CD4-positive, alpha-beta T cell (primary cell): ENCODE results near the gene SRSF6. TPM values are rescaled to one million over a fixed set of nuclear protein-coding genes. Genes with fewer than 3 reads are reported as not detected.
"Not testable (repeated sequence)": the region's sequence is repeated elsewhere in the genome, so short reads cannot be mapped to it uniquely, and the experiment has no call there.

ENCODE experiments used
- ATAC-seq: fragments of 200-7000 bp; cut with Tn5 transposase; one replicate; pipeline ENCODE4 v1.10.0; 2022; ENCODE audit warnings: mild to moderate bottlenecking; ENCODE audit not compliant: poor library complexity
- CTCF ChIA-PET: fragments of 350-600 bp; sonication (Branson Sonifier 250); formaldehyde crosslinking; loops from one replicate; lab custom pipeline; 2021; ENCODE audit warnings: antibody characterized with exemption, inconsistent platforms; lab: Charles Lee
- POLR2A ChIA-PET: fragments of 350-600 bp; sonication (Branson Sonifier 250); formaldehyde crosslinking; loops from one replicate; lab custom pipeline; 2021; ENCODE audit warnings: antibody characterized with exemption, inconsistent platforms; lab: Charles Lee
- DNase-seq, 14 experiments: peaks; one replicate each; pipeline ENCODE4 v3.0.0-alpha.2; 2013 to 2020; ENCODE audit warnings: mixed read lengths in 2 of 14
- H3K27ac ChIP-seq, 2 donors: one replicate each; pipeline versions ENCODE4 v1.5.1 to v1.7.0; 2013; ENCODE audit warnings: low read length in 2 of 2, low read depth in 1 of 2, mild to moderate bottlenecking in 1 of 2
- H3K27me3 ChIP-seq, 2 experiments: 1 replicate in 1 of 2; 2 replicates in 1 of 2; pipeline versions ENCODE4 v1.6.1 to v1.7.0; 2013; ENCODE audit warnings: low read length in 2 of 2, control low read depth in 1 of 2, mild to moderate bottlenecking in 1 of 2, moderate library complexity in 1 of 2; ENCODE audit not compliant: insufficient read depth in 2 of 2, control insufficient read depth in 1 of 2
- H3K36me3 ChIP-seq: one replicate; pipeline ENCODE4 v1.6.1; 2013; ENCODE audit warnings: low read length, control low read depth; ENCODE audit not compliant: insufficient read depth
- H3K4me1 ChIP-seq: one replicate; pipeline ENCODE4 v1.6.1; 2013; ENCODE audit warnings: low read length, control low read depth; ENCODE audit not compliant: insufficient read depth
- H3K4me3 ChIP-seq: one replicate; pipeline ENCODE4 v1.5.1; 2013; ENCODE audit warnings: mild to moderate bottlenecking, low read length, moderate library complexity
- H3K9me3 ChIP-seq, 2 experiments: 1 replicate in 1 of 2; 2 replicates in 1 of 2; pipeline versions ENCODE4 v1.6.1 to v1.7.0; 2013; ENCODE audit warnings: low read length in 2 of 2, mild to moderate bottlenecking in 2 of 2, control low read depth in 1 of 2, moderate library complexity in 1 of 2; ENCODE audit not compliant: control insufficient read depth in 1 of 2, insufficient read depth in 1 of 2
- H3K27ac Mint-ChIP-seq: one replicate; pipeline ENCODE4 v1.8.0; 2020; ENCODE audit warnings: mixed read lengths
- H3K27me3 Mint-ChIP-seq: one replicate; pipeline ENCODE4 v1.8.0; 2021; ENCODE audit warnings: mixed read lengths
- H3K36me3 Mint-ChIP-seq: one replicate; pipeline ENCODE4 v1.8.0; 2021; ENCODE audit warnings: low read depth, mixed read lengths
- H3K4me1 Mint-ChIP-seq: one replicate; pipeline ENCODE4 v1.8.0; 2021; ENCODE audit warnings: low read depth, mixed read lengths
- H3K4me3 Mint-ChIP-seq: one replicate; pipeline ENCODE4 v1.8.0; 2020; ENCODE audit warnings: mild to moderate bottlenecking, mixed read lengths
- H3K9me3 Mint-ChIP-seq: one replicate; pipeline ENCODE4 v1.8.0; 2020; ENCODE audit warnings: mixed read lengths
- intact Hi-C, 2 experiments: fragments of 100-400 bp; cut with DNase I in 1 of 2; cut with micrococcal nuclease in 1 of 2; formaldehyde crosslinking; loops; one replicate each; pipeline versions ENCODE4 v1.15.1 to v1.9.0; 2023 to 2025; cut with DNase I, micrococcal nuclease
- total RNA-seq, 174 experiments: library from RNA in 2 of 174; stranded (reverse) in 2 of 174; gene quantifications; one replicate each; pipeline ENCODE4 v1.2.3 and lab custom pipeline; 2021 to 2026
- TF ChIP-seq, protein P1 (sequence below): fragments of 200-600 bp; IDR thresholded peaks from one replicate; pipeline ENCODE4 v1.8.0; 2022; ENCODE audit warnings: antibody characterized with exemption, mild to moderate bottlenecking

SRSF6 gene
- total RNA-seq, 2 experiments from 2014 or later = 312 to 313 TPM

DNA sequence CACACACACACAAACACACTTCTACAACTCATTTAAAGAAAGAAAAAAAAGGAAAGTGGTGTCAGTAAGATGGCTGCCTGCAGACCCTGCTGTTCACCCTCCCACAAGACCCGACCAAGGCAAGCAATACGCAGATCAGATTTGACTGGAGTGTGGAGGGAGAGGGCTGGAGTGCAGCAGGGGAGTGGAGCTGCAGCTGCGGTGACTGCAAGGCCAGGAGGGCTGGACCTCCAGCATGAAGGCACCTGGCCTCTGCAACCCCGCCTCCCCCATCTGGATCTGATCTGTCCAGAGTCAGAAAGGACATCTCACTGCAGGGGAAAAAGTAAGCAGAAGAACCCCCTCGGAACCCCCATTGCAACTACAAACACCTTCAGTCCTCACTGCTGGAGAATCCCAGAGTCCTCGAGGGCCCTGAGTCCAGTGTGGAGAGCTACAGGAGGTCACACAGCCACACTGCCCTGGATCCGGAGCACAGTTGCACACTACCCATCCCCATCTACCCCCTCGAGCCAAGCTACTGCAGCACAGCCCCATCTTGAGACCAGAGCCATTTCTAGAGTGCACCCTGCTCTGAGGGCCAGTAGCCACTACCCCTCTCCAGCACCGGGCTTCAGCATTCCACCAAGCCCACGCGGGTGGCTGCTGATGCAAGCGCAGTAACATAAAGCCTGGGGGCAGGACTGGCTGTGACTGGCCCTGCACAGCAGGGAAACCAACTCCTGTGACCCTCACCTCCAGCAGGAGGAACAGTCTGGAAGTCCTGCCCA, 41.9 kb upstream of the SRSF6 start:
- intact Hi-C loops = no loop called here
- H3K27ac Mint-ChIP-seq = no peak overlapping the region
- H3K27me3 ChIP-seq = no peaks in the 10 kb centered on the region
- no peaks in the 10 kb centered on the region for H3K4me1 Mint-ChIP-seq
- H3K27me3 Mint-ChIP-seq = peaks cover 26% of the 10 kb centered on the region
- ATAC-seq (no peak), DNase-seq (no peak)
- no peak overlapping the region for H3K4me3 ChIP-seq
- H3K36me3 ChIP-seq = no peaks in the 10 kb centered on the region
- POLR2A ChIA-PET = no interaction called here
- H3K27ac ChIP-seq = no peak overlapping the region
- TF ChIP-seq, protein P1, sequence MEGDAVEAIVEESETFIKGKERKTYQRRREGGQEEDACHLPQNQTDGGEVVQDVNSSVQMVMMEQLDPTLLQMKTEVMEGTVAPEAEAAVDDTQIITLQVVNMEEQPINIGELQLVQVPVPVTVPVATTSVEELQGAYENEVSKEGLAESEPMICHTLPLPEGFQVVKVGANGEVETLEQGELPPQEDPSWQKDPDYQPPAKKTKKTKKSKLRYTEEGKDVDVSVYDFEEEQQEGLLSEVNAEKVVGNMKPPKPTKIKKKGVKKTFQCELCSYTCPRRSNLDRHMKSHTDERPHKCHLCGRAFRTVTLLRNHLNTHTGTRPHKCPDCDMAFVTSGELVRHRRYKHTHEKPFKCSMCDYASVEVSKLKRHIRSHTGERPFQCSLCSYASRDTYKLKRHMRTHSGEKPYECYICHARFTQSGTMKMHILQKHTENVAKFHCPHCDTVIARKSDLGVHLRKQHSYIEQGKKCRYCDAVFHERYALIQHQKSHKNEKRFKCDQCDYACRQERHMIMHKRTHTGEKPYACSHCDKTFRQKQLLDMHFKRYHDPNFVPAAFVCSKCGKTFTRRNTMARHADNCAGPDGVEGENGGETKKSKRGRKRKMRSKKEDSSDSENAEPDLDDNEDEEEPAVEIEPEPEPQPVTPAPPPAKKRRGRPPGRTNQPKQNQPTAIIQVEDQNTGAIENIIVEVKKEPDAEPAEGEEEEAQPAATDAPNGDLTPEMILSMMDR = no peak
- H3K36me3 Mint-ChIP-seq = peaks cover under 1% of the 10 kb centered on the region
- no peaks in the 10 kb centered on the region for H3K4me1 ChIP-seq
- H3K9me3 Mint-ChIP-seq = peaks cover 7% of the 10 kb centered on the region
- H3K9me3 ChIP-seq = peaks cover 29 to 32% of the 10 kb centered on the region in 2 experiments
- no peak overlapping the region for H3K4me3 Mint-ChIP-seq
- CTCF ChIA-PET = no interaction called here

DNA sequence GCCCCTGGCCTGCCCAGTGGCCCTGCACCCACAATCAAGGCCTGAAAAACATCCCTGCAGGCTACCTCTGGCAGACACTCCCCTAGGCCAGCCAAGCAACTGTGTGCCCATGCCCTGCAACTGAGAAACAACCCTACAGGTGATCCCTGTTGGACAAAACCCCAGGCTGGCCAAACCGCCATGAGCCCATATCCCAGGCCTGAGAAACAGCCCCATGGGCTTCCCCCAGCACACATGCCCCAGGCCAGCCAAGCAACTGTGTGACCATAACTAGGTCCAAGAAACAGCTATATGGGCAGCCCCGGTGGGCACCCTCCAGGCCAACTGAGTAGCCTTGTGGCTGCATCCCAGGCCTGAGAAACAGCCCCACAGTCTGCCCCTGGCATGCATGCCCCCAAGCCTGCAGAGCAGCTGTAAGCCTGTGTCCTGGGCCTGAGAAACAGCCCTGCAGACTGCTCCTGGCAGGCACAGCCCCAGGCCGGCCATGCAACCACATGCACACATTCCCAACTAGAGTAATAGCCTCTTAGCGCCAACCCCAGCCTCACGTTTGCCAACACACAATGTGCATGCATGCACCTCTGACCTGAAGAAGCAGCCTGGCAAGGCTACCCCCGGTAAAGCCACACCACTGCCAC, 41.0 kb upstream of the SRSF6 start:
- CTCF ChIA-PET = interaction anchor here (1.6 kb wide), 1 partner anchor 13 kb away, joined by 3 read pairs; no protein-coding TSS in a partner anchor
- H3K9me3 ChIP-seq = peaks cover 29 to 32% of the 10 kb centered on the region in 2 experiments
- no peaks in the 10 kb centered on the region for H3K36me3 ChIP-seq
- no peak overlapping the region for H3K27ac Mint-ChIP-seq
- H3K4me3 Mint-ChIP-seq = no peak overlapping the region
- peaks cover 3% of the 10 kb centered on the region for H3K36me3 Mint-ChIP-seq
- POLR2A ChIA-PET = no interaction called here
- TF ChIP-seq, protein P1 = no peak
- no peaks in the 10 kb centered on the region for H3K4me1 Mint-ChIP-seq
- ATAC-seq (no peak), DNase-seq (no peak)
- intact Hi-C loops = no loop called here
- peaks cover 9% of the 10 kb centered on the region for H3K9me3 Mint-ChIP-seq
- no peaks in the 10 kb centered on the region for H3K27me3 ChIP-seq
- peaks cover 26% of the 10 kb centered on the region for H3K27me3 Mint-ChIP-seq
- no peak overlapping the region for H3K27ac ChIP-seq
- H3K4me3 ChIP-seq = no peak overlapping the region
- H3K4me1 ChIP-seq = no peaks in the 10 kb centered on the region

DNA sequence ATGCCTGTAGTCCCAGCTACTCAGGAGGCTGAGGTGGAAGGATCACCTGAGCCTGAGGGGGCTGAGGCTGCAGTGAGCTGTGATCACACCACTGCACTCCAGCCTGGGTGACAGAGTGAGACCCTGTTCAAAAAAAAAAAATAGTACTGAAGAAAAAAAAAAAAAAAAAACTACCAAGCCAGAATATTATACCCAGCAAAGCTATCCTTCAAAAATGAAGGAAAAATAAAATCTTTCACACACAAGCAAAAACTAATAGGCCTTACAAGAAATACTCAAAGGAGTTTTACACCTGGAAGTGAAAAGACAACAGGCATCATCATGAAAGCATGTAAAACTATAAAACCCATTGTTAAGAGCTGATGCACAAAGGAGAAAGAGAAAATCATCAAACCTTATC, 37.5 kb upstream of the SRSF6 start:
- no peak overlapping the region for H3K27ac Mint-ChIP-seq
- Histone ChIP-seq H3K4me1 (no peaks in the 10 kb centered on the region), H3K36me3 (no peaks in the 10 kb centered on the region), H3K9me3 (peaks cover 29 to 36% of the 10 kb centered on the region in 2 experiments), H3K27ac (no peak overlapping the region), H3K27me3 (no peaks in the 10 kb centered on the region), H3K4me3 (no peak overlapping the region)
- H3K4me3 Mint-ChIP-seq = no peak overlapping the region
- DNase-seq (no peak), ATAC-seq (no peak)
- CTCF ChIA-PET = no interaction called here
- intact Hi-C loops = no loop called here
- H3K9me3 Mint-ChIP-seq = peaks cover 9% of the 10 kb centered on the region
- POLR2A ChIA-PET = no interaction called here
- TF ChIP-seq, protein P1 = no peak
- peaks cover 3% of the 10 kb centered on the region for H3K36me3 Mint-ChIP-seq
- no peaks in the 10 kb centered on the region for H3K4me1 Mint-ChIP-seq
- H3K27me3 Mint-ChIP-seq = peaks cover 33% of the 10 kb centered on the region

DNA sequence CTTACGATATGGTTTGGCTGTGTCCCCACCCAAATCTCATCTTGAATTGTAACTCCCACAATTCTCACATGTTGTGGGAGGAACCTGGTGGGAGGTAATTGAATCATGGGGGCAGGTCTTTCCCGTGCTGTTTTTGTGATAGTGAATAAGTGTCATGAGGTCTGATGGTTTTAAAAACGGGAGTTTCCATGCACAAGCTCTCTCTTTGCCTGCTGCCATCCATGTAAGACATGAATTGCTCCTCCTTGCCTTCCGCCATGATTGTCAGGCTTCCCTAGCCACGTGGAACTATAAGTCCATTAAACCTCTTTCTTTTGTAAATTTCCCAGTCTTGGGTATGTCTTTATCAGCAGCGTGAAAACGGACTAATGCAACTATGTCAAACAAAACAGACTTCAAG, 36.8 kb upstream of the SRSF6 start:
- H3K4me3 ChIP-seq, H3K9me3 Mint-ChIP-seq, POLR2A ChIA-PET, H3K4me3 Mint-ChIP-seq, H3K36me3 Mint-ChIP-seq, H3K27ac Mint-ChIP-seq, H3K27me3 ChIP-seq, DNase-seq, H3K36me3 ChIP-seq, H3K4me1 ChIP-seq, intact Hi-C loops, ATAC-seq, CTCF ChIA-PET, H3K27ac ChIP-seq, H3K4me1 Mint-ChIP-seq: not testable (repeated sequence)
- H3K27me3 Mint-ChIP-seq = peaks cover 33% of the 10 kb centered on the region
- peaks cover 29 to 32% of the 10 kb centered on the region in 2 experiments for H3K9me3 ChIP-seq
